Measurements from ENCODE around the gene TELO2. TPM values are rescaled to one million over a fixed set of nuclear protein-coding genes. Genes with fewer than 3 reads are reported as not detected.

The TELO2 gene
- total RNA-seq (10 to 100 TPM; 21.2 to 29.2 (median 23.2) TPM), polyA plus RNA-seq (24.6 TPM)
- long read RNA-seq, donor 1, transcript TELO2-201 (21 exons, 3,314 nt), result major isoform, 77 of 128 reads
- long read RNA-seq, donor 1, partial matches to known transcripts, result 20 of 128 reads
- long read RNA-seq, donor 1, other reads (novel, unspliced or antisense), result 31 of 128 reads
- long read RNA-seq, donor 2, transcript TELO2-201 (21 exons, 3,314 nt), result major isoform, 55 of 88 reads
- long read RNA-seq, donor 2, partial matches to known transcripts, result 15 of 88 reads
- long read RNA-seq, donor 2, other reads (novel, unspliced or antisense), result 18 of 88 reads
- long read RNA-seq, donor 3, transcript TELO2-201 (21 exons, 3,314 nt), result major isoform, 163 of 317 reads
- long read RNA-seq, donor 3, partial matches to known transcripts, result 75 of 317 reads
- long read RNA-seq, donor 3, other reads (novel, unspliced or antisense), result 77 of 317 reads
- long read RNA-seq, donor 4, transcript TELO2-201 (21 exons, 3,314 nt), result major isoform, 31 of 64 reads
- long read RNA-seq, donor 4, partial matches to known transcripts, result 15 of 64 reads
- long read RNA-seq, donor 4, other reads (novel, unspliced or antisense), result 17 of 64 reads

- intact Hi-C loops (cut with DNase I), result loop anchor here in 1 of 4 donors (5.0 to 10.0 kb wide), 2 partner anchors 72 to 124 kb away; no protein-coding TSS in a partner anchor
- peak; percentile 83 to 94 (median 93) for DNase-seq
- under 1% methylated on average over 89 of the region's 89 CpGs for WGBS
- peak; percentile 91 to 93 for ATAC-seq
- Histone ChIP-seq H3K4me3 (ENCODE audit: low read length) (peak within 1 kb of the TSS; percentile 86), H3K27me3 (ENCODE audit: control insufficient read depth, insufficient read depth) (no peaks in the 10 kb centered on the region), H3K4me1 (ENCODE audit: control insufficient read depth, insufficient read depth, low read length) (peaks cover 4% of the 10 kb centered on the region), H3K9me3 (ENCODE audit: control insufficient read depth, low read length) (no peaks in the 10 kb centered on the region), H3K27ac (ENCODE audit: low read length) (peak within 1 kb of the TSS; percentile 83)
Measured at GRCh38 chr16:1492923-1493745, at the start of gene TELO2. Gene TELO2 (plus strand): TSS chr16:1493360. CDS start chr16:1494282, 922 bp downstream.

- peak in 1 of 2 donors; percentile 2 for ATAC-seq
Measured at GRCh38 chr16:1443403-1443973, 49.7 kb upstream of the TELO2 start.

GRCh38 chr16:1443980-1444729, 49.0 kb upstream of the TELO2 start, which contains the start of gene CCDC154:
Gene CCDC154 (minus strand): TSS chr16:1444556. CDS start chr16:1444322, 234 bp downstream.
- ATAC-seq, result peak in 1 of 2 donors; percentile 3
- WGBS, result 76% methylated on average over 27 of the region's 27 CpGs
- Histone ChIP-seq H3K4me3 (ENCODE audit: low read length) (no peak within 1 kb of the TSS), H3K9me3 (ENCODE audit: control insufficient read depth, low read length) (no peaks in the 10 kb centered on the region), H3K27me3 (ENCODE audit: control insufficient read depth, insufficient read depth) (no peaks in the 10 kb centered on the region), H3K27ac (ENCODE audit: low read length) (no peak within 1 kb of the TSS), H3K4me1 (ENCODE audit: control insufficient read depth, insufficient read depth, low read length) (no peaks in the 10 kb centered on the region)
- intact Hi-C loops (cut with DNase I), result no loop called here
- no peak for DNase-seq

More at GRCh38 chr16:1443403-1443973, 49.7 kb upstream of the TELO2 start:
- WGBS, result 71% methylated on average over 38 of the region's 38 CpGs
- H3K4me1 ChIP-seq (ENCODE audit: control insufficient read depth, insufficient read depth, low read length), result no peaks in the 10 kb centered on the region
- no peaks in the 10 kb centered on the region for H3K27me3 ChIP-seq (ENCODE audit: control insufficient read depth, insufficient read depth)
- no peak overlapping the region for H3K4me3 ChIP-seq (ENCODE audit: low read length)
- intact Hi-C loops (cut with DNase I), result no loop called here
- no peaks in the 10 kb centered on the region for H3K9me3 ChIP-seq (ENCODE audit: control insufficient read depth, low read length)
- DNase-seq, result no peak
- no peak overlapping the region for H3K27ac ChIP-seq (ENCODE audit: low read length)

DNA sequence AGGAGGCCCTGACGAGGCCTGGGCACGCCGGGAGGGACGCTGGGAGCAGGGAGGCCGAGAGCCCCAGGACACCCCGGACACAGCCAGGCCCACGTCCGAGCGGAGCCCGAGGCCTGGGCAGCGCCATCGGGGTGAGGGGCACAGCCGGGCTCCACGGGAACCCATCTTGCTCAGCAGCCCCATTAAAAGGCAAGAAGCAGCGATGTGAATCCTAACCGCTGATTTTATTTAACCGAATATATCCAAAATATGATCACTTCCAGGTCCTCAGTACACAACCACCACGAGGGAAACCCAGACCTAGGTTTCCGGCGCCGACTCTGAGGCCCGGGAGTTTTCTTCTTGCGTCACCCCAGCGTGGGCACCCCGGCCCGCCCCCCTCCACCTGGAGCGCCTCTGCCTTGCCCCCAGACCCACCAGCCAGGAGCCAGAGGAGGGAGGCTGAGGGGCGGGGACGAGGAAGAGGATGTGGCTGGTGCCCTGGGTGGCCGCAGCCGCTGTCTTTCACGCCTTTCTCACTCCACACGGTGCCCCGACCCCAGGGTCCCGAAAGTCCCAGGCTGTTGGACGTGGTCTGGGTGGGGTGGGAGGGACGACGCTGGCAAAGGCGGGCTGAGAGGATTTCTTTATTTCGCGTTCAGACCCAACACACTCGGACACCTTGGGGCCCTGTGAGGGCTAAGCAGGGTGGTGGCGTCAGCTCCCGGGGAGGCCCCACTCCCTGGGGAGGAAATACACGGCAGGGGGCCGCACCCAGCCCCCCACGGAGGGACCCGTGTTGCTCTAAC, 48.2 kb upstream of the TELO2 start:
- ATAC-seq (no peak), DNase-seq (no peak)
- Histone ChIP-seq H3K4me1 (ENCODE audit: control insufficient read depth, insufficient read depth, low read length) (no peaks in the 10 kb centered on the region), H3K27ac (ENCODE audit: low read length) (no peak overlapping the region), H3K27me3 (ENCODE audit: control insufficient read depth, insufficient read depth) (no peaks in the 10 kb centered on the region), H3K4me3 (ENCODE audit: low read length) (no peak overlapping the region), H3K9me3 (ENCODE audit: control insufficient read depth, low read length) (no peaks in the 10 kb centered on the region)
- WGBS, result 86% methylated on average over 48 of the region's 48 CpGs
- intact Hi-C loops (cut with DNase I), result no loop called here

DNA sequence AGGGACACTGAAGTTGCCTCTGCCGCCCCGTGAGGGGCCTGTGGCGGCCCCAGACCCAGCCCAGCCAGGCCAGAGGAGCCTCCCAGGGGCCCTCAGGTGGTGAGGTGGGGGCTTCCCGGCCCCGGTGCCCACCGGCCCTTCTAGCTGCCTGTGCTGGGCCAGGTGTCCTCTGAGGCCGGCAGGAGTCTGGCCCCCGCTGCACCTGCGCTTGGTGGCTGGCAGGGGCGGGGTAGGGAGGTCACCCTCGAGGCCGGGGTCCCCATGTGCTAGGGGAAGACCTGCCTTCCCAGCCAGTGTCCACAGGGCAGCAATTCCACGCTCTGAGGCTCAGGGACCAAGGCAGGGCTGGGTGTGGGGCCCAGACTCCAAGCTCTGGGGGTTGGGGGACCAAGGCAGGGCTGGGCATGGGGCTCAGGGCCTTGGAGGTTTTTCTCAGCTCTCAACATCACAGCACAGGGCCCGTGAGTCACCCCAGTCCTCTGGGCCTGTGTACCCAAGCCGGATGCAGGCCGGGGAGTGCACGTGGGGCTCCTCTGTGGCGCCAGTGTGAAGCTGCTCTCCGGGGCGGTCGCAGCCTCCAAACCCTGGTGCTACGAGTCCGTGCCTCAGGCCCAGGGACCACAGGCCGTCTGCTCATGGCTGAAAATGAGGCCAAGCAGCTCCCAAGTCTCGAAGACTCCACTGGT, 47.5 kb upstream of the TELO2 start:
- ATAC-seq, result no peak
- WGBS, result 88% methylated on average over 25 of the region's 25 CpGs
- H3K9me3 ChIP-seq (ENCODE audit: control insufficient read depth, low read length), result no peaks in the 10 kb centered on the region

GRCh38 chr16:1446296-1447080, 46.7 kb upstream of the TELO2 start:
- Histone ChIP-seq H3K27ac (ENCODE audit: low read length) (no peak overlapping the region), H3K27me3 (ENCODE audit: control insufficient read depth, insufficient read depth) (no peaks in the 10 kb centered on the region), H3K4me1 (ENCODE audit: control insufficient read depth, insufficient read depth, low read length) (no peaks in the 10 kb centered on the region), H3K4me3 (ENCODE audit: low read length) (no peak overlapping the region), H3K9me3 (ENCODE audit: control insufficient read depth, low read length) (no peaks in the 10 kb centered on the region)
- intact Hi-C loops (cut with DNase I), result no loop called here
- DNase-seq, result no peak
- no peak for ATAC-seq
- WGBS, result 91% methylated on average over 41 of the region's 41 CpGs

More for the DNA sequence above, 47.5 kb upstream of the TELO2 start:
- no peak for DNase-seq
- Histone ChIP-seq H3K4me3 (ENCODE audit: low read length) (no peak overlapping the region), H3K4me1 (ENCODE audit: control insufficient read depth, insufficient read depth, low read length) (no peaks in the 10 kb centered on the region), H3K27ac (ENCODE audit: low read length) (no peak overlapping the region), H3K27me3 (ENCODE audit: control insufficient read depth, insufficient read depth) (no peaks in the 10 kb centered on the region)
- intact Hi-C loops (cut with DNase I), result no loop called here

DNA sequence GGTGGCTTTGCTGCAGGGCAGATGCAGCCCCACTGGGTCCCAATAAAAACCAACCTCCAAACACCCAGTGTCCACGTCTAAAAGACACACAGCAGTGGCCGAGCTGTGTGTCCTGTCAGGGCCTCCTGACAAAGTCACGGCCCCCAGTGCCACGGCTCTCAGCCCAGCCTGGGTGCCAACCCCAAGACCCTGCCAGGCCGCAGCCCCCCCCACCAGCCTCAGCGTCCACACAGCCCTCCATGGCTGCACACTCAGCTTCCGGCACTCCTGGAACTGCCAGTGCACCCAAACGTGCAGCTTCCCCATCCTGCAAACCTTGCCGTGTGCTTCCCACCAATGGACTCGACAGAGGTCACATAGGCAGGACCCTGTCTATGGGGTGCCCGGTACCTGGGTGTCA, 45.2 kb upstream of the TELO2 start:
- Histone ChIP-seq H3K4me1 (ENCODE audit: control insufficient read depth, insufficient read depth, low read length) (no peaks in the 10 kb centered on the region), H3K27me3 (ENCODE audit: control insufficient read depth, insufficient read depth) (no peaks in the 10 kb centered on the region), H3K9me3 (ENCODE audit: control insufficient read depth, low read length) (no peaks in the 10 kb centered on the region), H3K4me3 (ENCODE audit: low read length) (no peak overlapping the region), H3K27ac (ENCODE audit: low read length) (no peak overlapping the region)
- 93% methylated on average over 11 of the region's 11 CpGs for whole genome bisulfite sequencing
- intact Hi-C loops (cut with DNase I), result no loop called here
- no peak for ATAC-seq
- DNase-seq, result no peak

DNA sequence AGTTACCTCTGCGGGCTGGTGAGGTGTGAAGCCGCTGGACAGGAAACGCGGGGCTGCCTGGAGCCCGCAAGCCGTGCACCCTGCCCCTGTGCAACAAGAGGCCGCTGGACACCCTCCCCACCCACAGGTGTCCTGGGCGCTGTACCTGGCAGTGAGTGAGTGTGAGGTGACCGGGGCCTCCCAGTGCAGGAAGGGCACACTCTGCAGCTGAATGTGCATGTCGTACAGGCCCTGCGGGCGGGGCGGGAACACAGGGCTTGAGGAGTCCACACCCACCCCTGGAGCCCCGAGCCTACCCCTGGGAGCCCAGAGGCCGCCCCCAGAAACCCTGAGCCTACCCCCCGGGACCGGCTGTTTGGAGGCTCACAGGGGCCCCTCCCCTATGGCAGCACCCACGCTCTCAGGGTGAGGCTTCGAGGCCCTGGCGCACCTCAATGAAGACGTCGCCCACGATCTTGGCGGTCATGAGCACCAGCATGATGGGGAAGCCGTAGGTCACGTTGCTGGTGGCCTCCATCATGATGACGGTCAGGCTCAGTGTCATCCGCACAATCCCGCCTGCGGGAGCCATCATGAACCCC, 44.5 kb upstream of the TELO2 start:
- Histone ChIP-seq H3K27ac (ENCODE audit: low read length) (no peak overlapping the region), H3K4me1 (ENCODE audit: control insufficient read depth, insufficient read depth, low read length) (no peaks in the 10 kb centered on the region), H3K4me3 (ENCODE audit: low read length) (no peak overlapping the region), H3K9me3 (ENCODE audit: control insufficient read depth, low read length) (no peaks in the 10 kb centered on the region), H3K27me3 (ENCODE audit: control insufficient read depth, insufficient read depth) (no peaks in the 10 kb centered on the region)
- intact Hi-C loops (cut with DNase I), result no loop called here
- ATAC-seq (no peak), DNase-seq (no peak)
- 94% methylated on average over 30 of the region's 30 CpGs for WGBS

Data from right cardiac atrium (tissue), 5 donors.